ENCODE results near the gene DHH. TPM values are rescaled to one million over a fixed set of nuclear protein-coding genes. Genes with fewer than 3 reads are reported as not detected.

Gene DHH
- 7.5 and 7.8 TPM in 2 replicates for total RNA-seq

DNA sequence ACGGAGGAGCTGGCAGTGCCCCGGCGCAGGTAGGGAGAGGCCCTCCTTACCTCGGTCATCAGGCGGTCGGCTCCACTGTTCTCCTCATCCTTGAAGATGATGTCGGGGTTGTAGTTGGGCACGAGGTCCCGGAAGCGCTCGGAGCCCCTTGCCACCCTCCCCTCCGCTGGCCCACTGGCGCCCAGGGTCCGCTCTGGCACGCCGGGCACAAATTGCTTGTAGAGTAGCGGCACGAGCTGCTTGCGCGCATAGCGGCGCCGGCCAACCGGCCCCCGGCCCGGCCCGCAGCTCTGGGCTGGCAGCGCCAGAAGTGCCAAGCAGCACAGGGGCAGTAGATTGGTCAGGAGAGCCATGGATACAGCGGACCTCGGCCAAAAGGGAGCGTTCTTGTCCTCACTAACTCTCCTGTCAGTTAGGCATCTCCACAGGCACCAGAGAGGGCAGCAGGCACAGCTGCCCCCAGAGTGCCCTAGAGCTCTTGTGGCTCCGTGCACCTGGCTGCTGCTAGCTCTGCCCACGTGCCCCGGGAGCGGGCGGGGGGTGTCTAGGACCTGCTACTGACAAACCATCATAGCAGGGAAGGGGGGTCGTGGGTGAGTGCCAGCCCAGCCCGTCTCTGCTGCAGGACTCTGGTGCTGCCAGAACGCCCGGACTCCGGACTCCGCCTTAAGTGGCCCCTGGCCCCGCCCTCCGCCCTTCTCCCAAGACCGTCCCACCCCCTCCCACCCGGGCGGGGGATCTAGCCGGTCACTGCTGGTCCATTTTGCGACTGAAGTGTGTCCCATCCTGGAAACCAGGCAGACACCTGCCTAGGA lies at the start of gene DHH:
Gene DHH (minus strand): TSS at position 642 of the 815 bp plus-strand sequence. CDS start 289 bp downstream, at position 353.

DNA sequence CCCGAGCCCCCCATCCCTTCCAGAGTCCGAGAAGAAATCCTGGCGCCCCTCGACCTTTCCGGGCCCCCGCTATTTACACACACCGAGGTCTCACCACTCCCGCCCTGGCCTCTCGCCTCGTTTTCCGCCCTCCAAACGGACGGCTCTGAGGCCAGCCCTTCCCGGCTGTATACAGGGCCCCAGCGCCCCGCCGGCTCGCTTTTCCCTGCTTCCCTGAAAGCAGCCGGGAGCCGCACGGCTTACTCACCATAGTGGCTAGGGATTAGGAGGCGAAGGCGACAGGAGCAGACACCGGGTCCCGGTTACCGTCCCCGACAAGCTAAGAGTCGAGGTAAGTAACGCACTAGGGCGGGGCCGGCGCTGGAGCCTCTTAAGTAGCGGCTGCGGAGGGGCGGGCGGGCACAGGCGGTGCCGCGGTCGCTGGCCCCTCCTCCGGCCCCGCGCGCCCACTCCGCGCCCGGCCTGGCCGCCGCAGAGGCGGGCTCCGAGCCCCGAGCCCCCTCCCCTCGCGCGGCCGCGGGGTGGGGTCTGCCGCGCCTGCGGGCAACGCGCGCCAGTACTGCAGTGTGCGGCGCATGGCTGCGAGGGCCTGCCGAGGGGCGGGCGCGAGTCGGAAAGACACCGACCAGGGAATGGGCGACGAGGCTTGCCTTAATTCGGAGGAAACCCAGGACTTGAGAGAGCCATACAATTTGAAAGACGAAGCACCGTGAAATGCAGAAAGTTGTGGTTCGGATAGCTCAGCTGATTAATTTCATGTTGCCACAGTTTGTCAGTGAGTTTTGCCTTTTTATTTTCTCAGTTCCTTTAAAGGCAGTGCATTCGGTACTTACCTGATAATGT lies 36.7 kb upstream of the DHH start, which contains the start of gene TUBA1B:
Gene TUBA1B (minus strand): TSS at position 345 of the 843 bp plus-strand sequence. CDS start 95 bp downstream, at position 250.

DNA sequence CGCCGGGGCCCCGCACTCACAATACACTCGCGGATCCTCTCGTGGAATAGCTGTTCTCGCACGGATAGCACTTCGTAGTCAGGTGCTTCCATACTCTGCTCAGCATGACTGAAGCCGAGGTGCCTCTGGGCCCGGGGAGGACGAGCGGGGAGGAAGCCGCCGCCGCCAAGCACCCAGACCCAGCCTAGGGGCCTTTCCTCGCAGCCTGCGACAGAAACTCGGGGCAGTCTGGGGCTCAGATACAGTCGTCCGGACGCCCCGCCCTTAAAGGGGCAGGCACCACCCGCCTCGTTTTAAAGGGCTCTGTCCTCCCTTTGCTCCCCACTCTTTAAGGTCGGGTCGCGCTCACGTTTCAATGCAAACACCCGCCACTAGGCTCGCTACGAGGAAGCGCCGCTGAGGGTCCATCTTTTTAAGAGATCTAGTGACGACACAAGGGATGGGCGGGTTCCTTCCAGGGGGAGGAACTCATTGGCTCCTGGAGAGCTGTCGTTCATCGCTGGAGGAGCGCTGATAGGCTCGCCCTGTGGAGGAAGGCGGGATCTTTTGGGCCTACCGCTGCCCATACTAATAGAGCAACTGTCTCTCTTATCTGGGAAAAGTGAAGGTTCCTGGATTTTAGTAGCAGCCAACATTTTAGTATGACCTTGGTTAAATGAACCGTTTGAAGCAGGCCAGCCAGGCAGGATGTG lies 16.0 kb upstream of the DHH start, which contains the start of gene LMBR1L:
Gene LMBR1L (minus strand): TSS at position 384 of the 692 bp plus-strand sequence. CDS start 292 bp downstream, at position 92.

DNA sequence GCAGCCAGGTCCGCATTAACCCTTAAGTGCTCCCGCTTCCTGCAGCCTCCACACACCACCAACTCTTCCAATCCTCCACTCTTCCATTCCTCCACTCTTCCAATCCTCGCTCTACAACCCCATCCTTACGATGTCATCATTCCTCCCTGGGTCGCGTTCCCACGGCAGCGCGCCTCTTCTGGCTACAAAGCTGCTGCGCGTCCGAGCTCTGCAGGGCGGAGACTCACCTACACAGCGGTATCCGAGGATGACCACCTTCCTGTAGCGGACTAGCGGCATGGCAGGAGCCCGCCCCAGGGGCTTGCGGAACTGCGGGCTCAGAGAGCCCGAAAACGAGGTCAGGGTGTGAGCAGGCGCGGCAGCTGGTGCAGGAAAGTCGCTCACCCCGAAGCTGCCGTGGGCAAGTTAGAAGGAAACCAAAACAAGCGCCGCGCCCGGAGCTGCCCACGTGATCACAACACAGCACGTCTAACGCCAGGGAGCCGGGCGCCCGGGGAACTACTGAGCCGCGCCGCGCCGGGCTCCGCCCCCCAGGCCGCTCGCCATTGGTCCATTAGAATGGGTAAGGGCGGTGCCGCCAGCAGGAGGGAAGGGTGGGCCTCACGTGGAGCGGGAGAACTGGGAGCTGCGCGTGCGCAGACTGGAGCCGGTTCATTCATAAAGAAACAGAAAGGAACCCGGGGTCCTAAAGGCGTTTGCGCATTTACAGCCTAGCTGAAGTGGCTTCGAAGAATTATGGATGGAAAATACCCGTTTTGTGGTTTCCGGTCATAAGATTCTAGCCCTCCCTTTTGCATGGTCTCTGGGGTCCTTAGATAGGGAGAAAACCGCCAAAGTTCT lies 24.9 kb downstream of the DHH start, which contains the start of gene RHEBL1:
Gene RHEBL1 (minus strand): TSS at position 473 of the 840 bp plus-strand sequence. CDS start 194 bp downstream, at position 279.

DNA sequence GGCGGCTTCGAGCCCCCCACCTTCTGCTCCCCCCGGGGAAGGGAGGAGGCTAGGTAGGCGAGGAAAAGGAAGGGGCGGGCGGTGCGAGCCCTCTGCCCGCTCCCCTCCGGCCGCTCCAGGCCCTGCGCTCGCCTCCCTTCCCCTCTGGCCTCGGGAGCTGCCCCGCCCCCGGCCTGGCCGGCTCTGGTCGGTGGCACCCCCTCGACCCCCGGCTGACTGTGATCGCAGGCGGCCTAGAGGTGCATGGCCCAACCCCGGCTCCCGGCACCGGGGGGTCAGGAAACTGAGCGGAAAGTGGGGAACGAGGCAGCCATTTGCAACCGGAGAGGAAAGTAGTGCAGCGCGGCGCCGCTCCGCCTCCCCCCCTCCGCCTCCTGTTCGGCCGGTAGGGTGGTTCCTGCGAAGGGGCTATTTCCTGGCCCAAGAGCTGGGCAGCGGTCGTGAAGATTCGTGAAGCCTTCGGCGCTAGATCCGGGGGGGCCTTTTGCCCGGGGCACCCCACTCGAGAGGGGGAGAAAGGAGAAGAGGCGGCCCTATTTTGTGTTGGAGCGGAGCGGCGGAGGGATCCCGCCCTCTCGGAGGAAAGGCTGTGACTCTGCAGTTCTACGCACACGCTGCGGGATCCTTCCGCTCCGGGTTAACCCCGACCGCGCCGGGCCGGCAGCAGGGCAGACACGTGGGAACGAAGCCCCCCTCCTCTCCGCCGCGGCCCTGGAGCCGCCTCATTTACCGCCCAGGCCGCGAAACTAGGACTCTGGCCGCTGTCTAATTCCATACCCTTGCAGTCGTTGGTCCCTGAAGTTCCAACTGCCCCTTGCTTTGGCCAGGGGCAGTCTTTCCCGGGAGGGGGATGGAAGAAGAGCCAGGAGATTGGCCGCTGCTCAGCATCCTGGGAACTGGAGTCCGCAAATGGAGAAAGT lies 34.1 kb downstream of the DHH start, which contains the start of gene KMT2D:
Gene KMT2D (minus strand): TSS at position 558 of the 920 bp plus-strand sequence. CDS start 5,470 bp downstream, outside the sequence.

Other genes with a start within 250 kb of the DHH start
- gene DDX23, start 242.6 kb downstream of the DHH start, total RNA-seq: 98.9 and 102 TPM in 2 replicates
- gene RND1, start 228.9 kb downstream of the DHH start, total RNA-seq: 1.5 and 2.9 TPM in 2 replicates
- 13.0 and 19.2 TPM in 2 replicates for gene FKBP11, start 169.3 kb downstream of the DHH start, total RNA-seq
- 37.4 and 38.4 TPM in 2 replicates for gene ARF3, start 137.3 kb downstream of the DHH start, total RNA-seq
- 0.09 TPM in 1 of 2 replicates, not detected in the other for gene WNT10B, start 123.1 kb downstream of the DHH start, total RNA-seq
- gene WNT1, start 116.5 kb downstream of the DHH start, total RNA-seq: not detected in 2 replicates
- 0.09 TPM in 2 replicates for gene DDN, start 95.4 kb downstream of the DHH start, total RNA-seq
- gene PRKAG1, start 76.0 kb downstream of the DHH start, total RNA-seq: 45.0 and 48.8 TPM in 2 replicates
- gene KMT2D, start 34.0 kb downstream of the DHH start, total RNA-seq: 36.2 and 58.5 TPM in 2 replicates
- gene RHEBL1, start 24.8 kb downstream of the DHH start, total RNA-seq: 0.94 and 2.1 TPM in 2 replicates
- 73.7 and 107 TPM in 2 replicates for gene LMBR1L, start 16.0 kb upstream of the DHH start, total RNA-seq
- 1,723 and 2,063 TPM in 2 replicates for gene TUBA1B, start 36.6 kb upstream of the DHH start, total RNA-seq
- gene TUBA1A, start 94.3 kb upstream of the DHH start, total RNA-seq: 928 and 1,246 TPM in 2 replicates
- 234 and 342 TPM in 2 replicates for gene TUBA1C, start 170.3 kb upstream of the DHH start, total RNA-seq
- gene PRPH, start 200.3 kb upstream of the DHH start, total RNA-seq: 0.19 and 0.36 TPM in 2 replicates
- gene TROAP, start 228.5 kb upstream of the DHH start, total RNA-seq: 3.5 and 10.7 TPM in 2 replicates
- gene C1QL4, start 242.4 kb upstream of the DHH start, total RNA-seq: not detected in 2 replicates